ENCODE data around the gene PDGFA.
A peak's percentile ranks its signal among the peaks of the same experiment; 100 is the strongest.

Gene PDGFA

GRCh38 chr7:534075-534474 is 14.4 kb upstream of the PDGFA start:
- no peak for DNase-seq

GRCh38 chr7:533266-533665 is 13.6 kb upstream of the PDGFA start:
- DNase-seq = no peak

- DNase-seq = no peak
These were observed 12.9 kb upstream of the PDGFA start for GRCh38 chr7:532379-533143.

- DNase-seq = no peak
These were observed 12.1 kb upstream of the PDGFA start for GRCh38 chr7:531777-532176.

GRCh38 chr7:528451-528850 is 8.8 kb upstream of the PDGFA start:
- no peak for DNase-seq

- no peak for DNase-seq
These were observed 8.1 kb upstream of the PDGFA start for GRCh38 chr7:527723-528122.

GRCh38 chr7:526460-527034 is 6.9 kb upstream of the PDGFA start:
- DNase-seq = no peak

- no peak for DNase-seq
These were observed 6.1 kb upstream of the PDGFA start for GRCh38 chr7:525740-526139.

- DNase-seq = no peak
These were observed 5.2 kb upstream of the PDGFA start for GRCh38 chr7:524800-525199.

GRCh38 chr7:523347-524336 is 4.0 kb upstream of the PDGFA start:
- DNase-seq = no peak

- no peak for DNase-seq
These were observed 3.3 kb upstream of the PDGFA start for GRCh38 chr7:522951-523314.

GRCh38 chr7:522071-522950 is 2.7 kb upstream of the PDGFA start:
- peak; percentile 31 for DNase-seq

GRCh38 chr7:521221-522070 is 1.8 kb upstream of the PDGFA start:
- DNase-seq = peak; percentile 21

GRCh38 chr7:520503-521161 is 986 bp upstream of the PDGFA start:
- no peak for DNase-seq

GRCh38 chr7:518630-519483 is 789 bp downstream of the PDGFA start:
- DNase-seq = peak; percentile 54

- no peak for DNase-seq
These were observed 1.6 kb downstream of the PDGFA start for GRCh38 chr7:517774-518629.

- DNase-seq = no peak
These were observed 2.8 kb downstream of the PDGFA start for GRCh38 chr7:516606-517456.

- no peak for DNase-seq
These were observed 3.4 kb downstream of the PDGFA start for GRCh38 chr7:516216-516605.

All from COR-L47 (cell line).